Activated CD4-positive, alpha-beta T cell treated with anti-CD3 and anti-CD28 coated beads, Interleukin-2, amount 50 U/mL, for 24 hours (primary cell): ENCODE results near the gene CD79A.
"Not testable (repeated sequence)": the region's sequence is repeated elsewhere in the genome, so short reads cannot be mapped to it uniquely, and the experiment has no call there.

ENCODE experiments used
- DNase-seq, 2 donors: peaks; one replicate each; pipeline ENCODE4 v3.0.0-alpha.2; 2020; ENCODE audit warnings: low read depth in 1 of 2, low spot score in 1 of 2

CD79A gene

GRCh38 chr19:41904118-41904870, 27.2 kb downstream of the CD79A start:
- no peak for DNase-seq

GRCh38 chr19:41905273-41906002, 28.4 kb downstream of the CD79A start:
- DNase-seq: no peak

GRCh38 chr19:41906271-41906670, 29.2 kb downstream of the CD79A start:
- DNase-seq: no peak

GRCh38 chr19:41906916-41907680, 30.0 kb downstream of the CD79A start:
- no peak for DNase-seq

- DNase-seq: no peak
Observed at GRCh38 chr19:41907994-41908615, 31.0 kb downstream of the CD79A start.

GRCh38 chr19:41908724-41909464, 31.8 kb downstream of the CD79A start:
- DNase-seq: no peak

- DNase-seq: no peak
Observed at GRCh38 chr19:41909706-41910105, 32.6 kb downstream of the CD79A start.

GRCh38 chr19:41910240-41910991, 33.3 kb downstream of the CD79A start:
- no peak for DNase-seq

- DNase-seq: no peak
Observed at GRCh38 chr19:41910992-41911888, 34.2 kb downstream of the CD79A start.

GRCh38 chr19:41911889-41912731, 35.0 kb downstream of the CD79A start:
- no peak for DNase-seq

GRCh38 chr19:41912899-41913537, 35.9 kb downstream of the CD79A start:
- no peak for DNase-seq

- no peak for DNase-seq
Observed at GRCh38 chr19:41913538-41914423, 36.7 kb downstream of the CD79A start.

GRCh38 chr19:41914424-41914834, 37.4 kb downstream of the CD79A start:
- not testable (repeated sequence) for DNase-seq

- DNase-seq: no peak
Observed at GRCh38 chr19:41915021-41915775, 38.1 kb downstream of the CD79A start.

- DNase-seq: no peak
Observed at GRCh38 chr19:41915776-41916414, 38.8 kb downstream of the CD79A start.
